ES-I3 (cell line): Measurements from ENCODE around the gene CHMP3.
"Not testable (repeated sequence)": the region's sequence is repeated elsewhere in the genome, so short reads cannot be mapped to it uniquely, and the experiment has no call there.

Experiments used
- H3K36me3 ChIP-seq: 2 replicates; pipeline ENCODE4 v1.6.1; 2013; ENCODE audit warnings: mild to moderate bottlenecking, low read length, control low read depth, moderate library complexity; ENCODE audit not compliant: insufficient read depth
- H3K4me1 ChIP-seq: 2 replicates; pipeline ENCODE4 v1.6.1; 2013; ENCODE audit warnings: mild to moderate bottlenecking, control low read depth, low read length; ENCODE audit not compliant: insufficient read depth
- H3K9ac ChIP-seq: 2 replicates; pipeline ENCODE4 v1.6.1; 2013; ENCODE audit warnings: low read depth, mild to moderate bottlenecking, low read length, moderate library complexity
- H3K9me3 ChIP-seq: 2 replicates; pipeline ENCODE4 v1.6.1; 2013; ENCODE audit warnings: mild to moderate bottlenecking, low read length, moderate library complexity; ENCODE audit not compliant: control insufficient read depth, insufficient read depth

CHMP3 gene

GRCh38 chr2:86566158-86566820 is 3.0 kb upstream of the CHMP3 start:
- H3K4me1 ChIP-seq: no peaks in the 10 kb centered on the region
- H3K36me3 ChIP-seq: no peaks in the 10 kb centered on the region
- H3K9ac ChIP-seq: no peak overlapping the region
- H3K9me3 ChIP-seq: no peaks in the 10 kb centered on the region; the same call in 1 of the 2 replicates

GRCh38 chr2:86563650-86564061 is 413 bp upstream of the CHMP3 start:
- Histone ChIP-seq H3K9ac (peak overlapping the region; percentile 90; the same call in 1 of the 2 replicates), H3K36me3 (no peaks in the 10 kb centered on the region), H3K9me3 (no peaks in the 10 kb centered on the region; the same call in 1 of the 2 replicates), H3K4me1 (no peaks in the 10 kb centered on the region)

- Histone ChIP-seq H3K9me3 (peaks cover 3% of the 10 kb centered on the region; the same call in 1 of the 2 replicates), H3K36me3 (no peaks in the 10 kb centered on the region), H3K4me1 (no peaks in the 10 kb centered on the region), H3K9ac (peak overlapping the region; percentile 90)
Measured at GRCh38 chr2:86562485-86562921, 740 bp downstream of the CHMP3 start.

GRCh38 chr2:86557836-86558235 is 5.4 kb downstream of the CHMP3 start:
- Histone ChIP-seq H3K9me3 (0 out of 2 replicates have a peak, but pooled peaks cover 3% of the 10 kb centered on the region), H3K4me1 (no peaks in the 10 kb centered on the region), H3K9ac (no peak overlapping the region), H3K36me3 (no peaks in the 10 kb centered on the region)

- Histone ChIP-seq H3K4me1 (no peaks in the 10 kb centered on the region), H3K9me3 (peaks cover 12% of the 10 kb centered on the region; the same call in 1 of the 2 replicates), H3K9ac (no peak overlapping the region), H3K36me3 (no peaks in the 10 kb centered on the region)
Measured at GRCh38 chr2:86556508-86556907, 6.7 kb downstream of the CHMP3 start.

- peaks cover 13% of the 10 kb centered on the region; the same call in 1 of the 2 replicates for H3K9me3 ChIP-seq
- no peaks in the 10 kb centered on the region for H3K4me1 ChIP-seq
Measured at GRCh38 chr2:86552889-86553288, 10.4 kb downstream of the CHMP3 start.

GRCh38 chr2:86549963-86550725 is 13.1 kb downstream of the CHMP3 start:
- peaks cover 20% of the 10 kb centered on the region; the same call in 1 of the 2 replicates for H3K9me3 ChIP-seq
- H3K36me3 ChIP-seq, H3K9ac ChIP-seq, H3K4me1 ChIP-seq: not testable (repeated sequence)

More at GRCh38 chr2:86552889-86553288, 10.4 kb downstream of the CHMP3 start:
- H3K9ac ChIP-seq: no peak overlapping the region
- no peaks in the 10 kb centered on the region for H3K36me3 ChIP-seq

GRCh38 chr2:86549440-86549839 is 13.8 kb downstream of the CHMP3 start:
- not testable (repeated sequence) for H3K4me1 ChIP-seq, H3K36me3 ChIP-seq, H3K9ac ChIP-seq
- H3K9me3 ChIP-seq: peaks cover 20% of the 10 kb centered on the region; the same call in 1 of the 2 replicates

GRCh38 chr2:86548913-86549396 is 14.3 kb downstream of the CHMP3 start:
- not testable (repeated sequence) for H3K4me1 ChIP-seq, H3K36me3 ChIP-seq, H3K9ac ChIP-seq
- H3K9me3 ChIP-seq: peaks cover 21% of the 10 kb centered on the region; the same call in 1 of the 2 replicates

- H3K36me3 ChIP-seq, H3K9ac ChIP-seq, H3K4me1 ChIP-seq: not testable (repeated sequence)
- peaks cover 24% of the 10 kb centered on the region; the same call in 1 of the 2 replicates for H3K9me3 ChIP-seq
Measured at GRCh38 chr2:86548165-86548912, 14.9 kb downstream of the CHMP3 start.

GRCh38 chr2:86545296-86545924 is 17.8 kb downstream of the CHMP3 start:
- H3K9me3 ChIP-seq: peaks cover 18% of the 10 kb centered on the region; the same call in 1 of the 2 replicates
- not testable (repeated sequence) for H3K9ac ChIP-seq, H3K4me1 ChIP-seq, H3K36me3 ChIP-seq

- H3K9ac ChIP-seq, H3K36me3 ChIP-seq, H3K4me1 ChIP-seq: not testable (repeated sequence)
- peaks cover 18% of the 10 kb centered on the region; the same call in 1 of the 2 replicates for H3K9me3 ChIP-seq
Measured at GRCh38 chr2:86544278-86545099, 18.8 kb downstream of the CHMP3 start.

GRCh38 chr2:86543793-86544192 is 19.4 kb downstream of the CHMP3 start:
- no peaks in the 10 kb centered on the region for H3K36me3 ChIP-seq
- no peaks in the 10 kb centered on the region for H3K4me1 ChIP-seq
- peaks cover 18% of the 10 kb centered on the region; the same call in 1 of the 2 replicates for H3K9me3 ChIP-seq
- no peak overlapping the region for H3K9ac ChIP-seq
